GM23248 (cell line): ENCODE results near the gene NYAP2. TPM values are rescaled to one million over a fixed set of nuclear protein-coding genes. Genes with fewer than 3 reads are reported as not detected.

Experiments used
- DNase-seq: peaks from one replicate; pipeline ENCODE4 v3.0.0-alpha.2; 2015
- H2AFZ ChIP-seq: fragments of 200-600 bp; sonication (generic); 2 replicates; pipeline ENCODE4 v1.6.1; 2016; ENCODE audit warnings: antibody characterized with exemption
- H3F3A ChIP-seq: fragments of 200-600 bp; sonication (generic); 2 replicates; pipeline ENCODE4 v1.6.1; 2016; ENCODE audit warnings: mild to moderate bottlenecking, antibody characterized with exemption, mixed run types; ENCODE audit not compliant: insufficient read depth
- H3K27ac ChIP-seq: fragments of 200-600 bp; sonication (generic); 2 replicates; pipeline ENCODE4 v1.5.1; 2016; ENCODE audit warnings: mild to moderate bottlenecking
- H3K27me3 ChIP-seq: fragments of 200-600 bp; sonication (generic); replicated peaks from 2 replicates; pipeline ENCODE4 v1.6.1; 2016; ENCODE audit warnings: mild to moderate bottlenecking; ENCODE audit not compliant: insufficient read depth
- H3K36me3 ChIP-seq: fragments of 200-600 bp; sonication (generic); 2 replicates; pipeline ENCODE4 v1.6.1; 2016; ENCODE audit warnings: low read depth, mild to moderate bottlenecking
- H3K4me1 ChIP-seq: fragments of 200-600 bp; sonication (generic); 2 replicates; pipeline ENCODE4 v1.6.1; 2016; ENCODE audit warnings: mild to moderate bottlenecking; ENCODE audit not compliant: insufficient read depth
- H3K4me2 ChIP-seq: fragments of 200-600 bp; sonication (generic); one replicate; pipeline ENCODE4 v1.6.1; 2016; ENCODE audit warnings: mild to moderate bottlenecking; ENCODE audit not compliant: unreplicated experiment
- H3K4me3 ChIP-seq: fragments of 200-600 bp; sonication (generic); 2 replicates; pipeline ENCODE4 v1.5.1; 2016; ENCODE audit warnings: mild to moderate bottlenecking
- H3K79me2 ChIP-seq: fragments of 200-600 bp; sonication (generic); 2 replicates; pipeline ENCODE4 v1.6.1; 2016; ENCODE audit warnings: mild to moderate bottlenecking; ENCODE audit not compliant: insufficient read depth
- H3K9ac ChIP-seq: fragments of 200-600 bp; sonication (generic); 2 replicates; pipeline ENCODE4 v1.6.1; 2016; ENCODE audit warnings: mild to moderate bottlenecking
- H3K9me2 ChIP-seq: fragments of 200-600 bp; sonication (generic); 2 replicates; pipeline ENCODE4 v1.6.1; 2016; ENCODE audit warnings: mixed run types, mild to moderate bottlenecking, moderate library complexity; ENCODE audit not compliant: insufficient read depth
- H3K9me3 ChIP-seq: fragments of 200-600 bp; sonication (generic); one replicate; pipeline ENCODE4 v1.6.1; 2017; ENCODE audit warnings: low read depth
- H4K20me1 ChIP-seq: fragments of 200-600 bp; sonication (generic); 2 replicates; pipeline ENCODE4 v1.6.0; 2016; ENCODE audit not compliant: insufficient read depth
- EZH2 ChIP-seq: fragments of 200-600 bp; sonication (generic); IDR thresholded peaks from 2 replicates; pipeline ENCODE4 v1.6.1; 2018; ENCODE audit warnings: antibody characterized with exemption, mild to moderate bottlenecking; ENCODE audit not compliant: insufficient read depth, poor library complexity, severe bottlenecking
- EZH2phosphoT487 ChIP-seq: fragments of 200-600 bp; sonication (generic); IDR thresholded peaks from 2 replicates; pipeline ENCODE4 v1.6.1; 2018; ENCODE audit warnings: antibody characterized with exemption, moderate library complexity, mild to moderate bottlenecking, low read depth; ENCODE audit not compliant: insufficient read depth
- WGBS, 2 experiments: methylation state at CpG; one replicate each; pipeline ENCODE4 v1.1.6; 2015 to 2017; ENCODE audit warnings: low lambda C conversion rate in 2 of 2, low coverage in 1 of 2; ENCODE audit errors: missing lambda C conversion rate in 2 of 2; 5-methylcytosine and 5-hydroxymethylcytosine counted together
- in situ Hi-C: fragments of 300-500 bp; cut with MboI; formaldehyde crosslinking; loops from 2 replicates; pipeline ENCODE4 v1.15.0; 2020
- polyA plus RNA-seq: library from polyadenylated mRNA; unstranded; fragments of >200 nt; fragmentation: Nextera tagmentation; extraction: Ambion mirVana; gene quantifications from 2 replicates; pipeline ENCODE4 v1.2.1, GENCODE V29; 2016
- total RNA-seq: library from RNA; depleted of rRNA; stranded (reverse); fragments of >200 nt; shearing (Covaris generic); gene quantifications from 2 replicates; pipeline ENCODE4 v1.2.3, GENCODE V29; 2014

Gene NYAP2
- total and polyA plus RNA-seq, 2 experiments from 2014 or later: not detected

DNA sequence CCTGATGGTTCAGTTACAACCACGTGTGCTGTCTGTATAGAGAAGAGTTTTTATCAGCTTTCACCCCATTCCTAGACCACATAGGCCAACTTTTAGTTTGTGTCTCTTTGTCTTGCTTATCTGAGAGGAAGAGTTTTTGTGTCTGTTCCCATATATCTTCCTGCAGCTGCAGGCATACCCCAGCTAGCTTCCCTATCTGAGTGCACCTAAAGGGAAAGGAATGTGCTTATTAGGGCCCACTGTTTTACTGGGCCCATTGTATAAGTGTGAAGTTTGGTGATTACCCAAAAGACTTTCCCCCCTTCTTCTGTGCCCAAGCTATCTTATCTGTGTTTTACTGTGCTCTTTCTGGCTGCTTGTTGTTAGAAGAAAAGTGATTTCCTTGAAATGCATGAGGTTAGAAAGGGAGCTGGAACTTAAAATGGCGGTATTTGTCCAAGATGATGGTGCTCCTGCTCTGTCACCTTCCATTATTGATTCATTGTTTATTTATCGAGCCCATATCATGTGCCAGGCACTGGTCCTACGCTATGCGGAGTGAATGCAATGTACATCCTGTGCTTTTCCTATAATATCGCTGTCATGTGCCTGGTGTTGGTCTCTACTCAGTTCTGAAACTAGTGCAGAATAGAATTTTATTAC is 57.2 kb downstream of the NYAP2 start:
- Histone ChIP-seq H3F3A (no peaks in the 10 kb centered on the region), H3K79me2 (no peaks in the 10 kb centered on the region), H2AFZ (no peak overlapping the region), H3K27me3 (peaks cover 3% of the 10 kb centered on the region; the same call in 1 of the 2 replicates), H3K36me3 (no peaks in the 10 kb centered on the region), H3K9me2 (no peaks in the 10 kb centered on the region), H3K4me3 (no peak overlapping the region), H3K9ac (no peak overlapping the region), H3K4me1 (no peaks in the 10 kb centered on the region), H3K27ac (no peak overlapping the region), H3K9me3 (no peaks in the 10 kb centered on the region), H3K4me2 (no peak overlapping the region), H4K20me1 (no peaks in the 10 kb centered on the region)
- WGBS, 2 experiments: 49 to 54% methylated on average over 6 of the region's 6 CpGs
- DNase-seq: no peak
- TF ChIP-seq EZH2phosphoT487 (no peak), EZH2 (no peak)
- in situ Hi-C loops: no loop called here

DNA sequence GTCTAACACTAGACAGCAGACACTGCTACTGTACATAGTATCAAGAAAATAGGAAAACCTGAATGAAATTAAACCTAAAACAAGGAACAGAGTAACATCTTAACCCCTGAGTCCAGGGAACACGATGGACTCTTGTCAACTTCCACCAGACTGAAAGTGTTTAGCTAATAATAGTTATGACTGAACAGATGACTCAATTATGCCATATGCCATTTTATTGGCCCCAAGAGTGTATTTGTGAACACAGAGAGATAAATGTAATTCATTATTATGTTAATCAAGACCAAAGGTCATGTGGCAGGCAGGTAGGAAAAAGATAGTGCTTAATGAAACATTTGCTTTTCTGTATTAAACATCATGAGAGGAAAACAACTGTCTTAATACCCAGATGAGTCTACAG is 58.0 kb downstream of the NYAP2 start:
- no peaks in the 10 kb centered on the region for H3F3A ChIP-seq
- no peaks in the 10 kb centered on the region for H3K36me3 ChIP-seq
- H3K9ac ChIP-seq: no peak overlapping the region
- TF ChIP-seq EZH2phosphoT487 (no peak), EZH2 (no peak)
- no peak overlapping the region for H2AFZ ChIP-seq
- DNase-seq: no peak
- H3K9me2 ChIP-seq: no peaks in the 10 kb centered on the region
- peaks cover 4% of the 10 kb centered on the region; the same call in 1 of the 2 replicates for H3K27me3 ChIP-seq
- in situ Hi-C loops: no loop called here
- H3K9me3 ChIP-seq: no peaks in the 10 kb centered on the region
- no peaks in the 10 kb centered on the region for H3K79me2 ChIP-seq
- no peak overlapping the region for H3K4me3 ChIP-seq
- 0% methylated on average over 1 of the region's 1 CpG for WGBS, 2 experiments
- H3K27ac ChIP-seq: no peak overlapping the region
- H3K4me2 ChIP-seq: no peak overlapping the region
- no peaks in the 10 kb centered on the region for H3K4me1 ChIP-seq
- H4K20me1 ChIP-seq: no peaks in the 10 kb centered on the region

DNA sequence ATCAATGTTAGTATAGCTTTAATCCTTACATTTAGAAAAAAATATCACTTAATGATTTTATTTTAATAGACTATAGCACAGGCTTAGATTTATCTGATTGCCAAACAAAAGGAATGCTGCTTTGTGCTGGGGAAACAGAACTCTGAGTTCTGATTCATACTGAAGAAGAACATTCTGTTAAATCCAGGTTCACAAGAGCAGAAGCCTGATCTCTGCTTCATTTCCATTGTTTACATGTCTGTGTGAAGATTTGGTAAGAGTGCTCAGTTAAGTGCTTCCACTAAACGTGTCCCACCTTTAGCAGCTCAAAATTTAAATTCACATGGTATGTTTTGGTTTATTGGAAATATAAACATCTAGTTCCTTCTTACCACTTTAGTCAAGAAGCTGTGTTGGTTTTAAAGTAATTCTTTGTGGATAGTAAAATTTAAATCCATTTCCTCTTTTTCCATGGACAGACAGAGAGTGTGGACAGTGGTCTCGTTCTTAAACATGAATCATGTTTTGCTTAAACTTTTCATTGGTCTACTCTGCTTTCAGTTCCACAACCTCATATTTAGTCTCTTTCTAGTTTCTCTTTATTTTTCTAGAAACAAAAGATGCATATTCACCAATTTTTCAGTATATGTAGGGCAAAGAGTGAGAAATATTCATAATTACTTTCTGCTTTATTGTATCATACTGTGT is 59.1 kb downstream of the NYAP2 start:
- no peak overlapping the region for H3K4me2 ChIP-seq
- WGBS, 2 experiments: 9 to 10% methylated on average over 2 of the region's 2 CpGs
- in situ Hi-C loops: no loop called here
- no peak overlapping the region for H3K9ac ChIP-seq
- H2AFZ ChIP-seq: no peak overlapping the region
- no peaks in the 10 kb centered on the region for H3F3A ChIP-seq
- no peak overlapping the region for H3K27ac ChIP-seq
- TF ChIP-seq EZH2: no peak
- TF ChIP-seq EZH2phosphoT487: no peak
- no peaks in the 10 kb centered on the region for H3K79me2 ChIP-seq
- H4K20me1 ChIP-seq: no peaks in the 10 kb centered on the region
- no peaks in the 10 kb centered on the region for H3K4me1 ChIP-seq
- H3K4me3 ChIP-seq: no peak overlapping the region
- H3K36me3 ChIP-seq: no peaks in the 10 kb centered on the region
- peaks cover 4% of the 10 kb centered on the region; the same call in 1 of the 2 replicates for H3K27me3 ChIP-seq
- H3K9me2 ChIP-seq: no peaks in the 10 kb centered on the region
- DNase-seq: no peak
- no peaks in the 10 kb centered on the region for H3K9me3 ChIP-seq

DNA sequence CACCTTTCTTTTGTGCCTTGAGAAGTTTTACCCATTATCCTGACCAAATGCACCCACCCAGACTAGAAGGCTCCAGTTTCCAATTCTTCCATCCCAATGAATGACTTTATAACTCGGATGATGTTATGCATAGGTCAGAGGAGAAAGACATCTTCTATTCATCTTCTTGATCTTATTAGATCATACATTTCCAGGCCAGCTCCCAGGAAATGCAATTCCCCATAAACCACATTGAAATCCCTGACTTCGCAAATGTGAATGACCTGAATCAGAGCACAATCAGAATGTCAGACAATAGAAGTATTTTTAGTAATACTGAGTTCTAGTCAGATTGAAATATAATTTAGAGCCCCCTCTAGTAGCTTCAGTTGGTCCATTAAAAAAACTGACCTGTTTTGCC is 62.9 kb downstream of the NYAP2 start:
- in situ Hi-C loops: no loop called here
- H3K4me3 ChIP-seq: no peak overlapping the region
- no peak overlapping the region for H3K27ac ChIP-seq
- H3K79me2 ChIP-seq: no peaks in the 10 kb centered on the region
- no peaks in the 10 kb centered on the region for H3K9me3 ChIP-seq
- H3K27me3 ChIP-seq: peaks cover 4% of the 10 kb centered on the region; the same call in 1 of the 2 replicates
- no peaks in the 10 kb centered on the region for H3K4me1 ChIP-seq
- H3K9me2 ChIP-seq: no peaks in the 10 kb centered on the region
- H3K4me2 ChIP-seq: no peak overlapping the region
- no peak for DNase-seq
- TF ChIP-seq EZH2 (no peak), EZH2phosphoT487 (no peak)
- H3K36me3 ChIP-seq: no peaks in the 10 kb centered on the region
- 49 to 51% methylated on average over 2 of the region's 2 CpGs for WGBS, 2 experiments
- H4K20me1 ChIP-seq: no peaks in the 10 kb centered on the region
- no peaks in the 10 kb centered on the region for H3F3A ChIP-seq
- no peak overlapping the region for H2AFZ ChIP-seq
- H3K9ac ChIP-seq: no peak overlapping the region
